NB4 (cell line): Measurements from ENCODE around the gene LMOD3.

Experiments used
- CTCF ChIP-seq: IDR thresholded peaks from one replicate; pipeline ENCODE4 v1.5.1; 2012; ENCODE audit warnings: low read depth, low read length
- MYC ChIP-seq: IDR thresholded peaks from 2 replicates; pipeline ENCODE4 v1.6.1; 2011; ENCODE audit warnings: low read depth, low read length
- POLR2A ChIP-seq: IDR thresholded peaks from 2 replicates; pipeline ENCODE4 v1.6.1; 2011; ENCODE audit warnings: mild to moderate bottlenecking; ENCODE audit not compliant: insufficient read length; ENCODE audit errors: extremely low read depth

- TF ChIP-seq MYC = no peak
- TF ChIP-seq CTCF = no peak
- no peak for TF ChIP-seq POLR2A
Observed at GRCh38 chr3:69126216-69126615, 3.8 kb upstream of the LMOD3 start.
